CD14-positive monocyte (primary cell): ENCODE data around the gene SYNM. TPM values are rescaled to one million over a fixed set of nuclear protein-coding genes. Genes with fewer than 3 reads are reported as not detected.

Source experiments
- DNase-seq, 3 donors: peaks; one replicate each; pipeline ENCODE4 v3.0.0-alpha.2; 2011 to 2022
- H2AFZ ChIP-seq: 2 replicates; pipeline ENCODE4 v1.6.0; 2012; ENCODE audit warnings: mild to moderate bottlenecking, low read depth, low read length, inconsistent platforms; ENCODE audit not compliant: insufficient read depth, poor library complexity, severe bottlenecking
- H3K27ac ChIP-seq, 2 donors: 1 replicate in 1 of 2; 2 replicates in 1 of 2; pipeline ENCODE4 v1.5.1; 2012 to 2013; ENCODE audit warnings: low read length in 2 of 2, control low read depth in 1 of 2, inconsistent platforms in 1 of 2, low read depth in 1 of 2, mild to moderate bottlenecking in 1 of 2
- H3K27me3 ChIP-seq, 2 donors: one replicate each; pipeline versions ENCODE4 v1.6.0 to v1.6.1; 2011 to 2013; ENCODE audit warnings: low read length in 2 of 2; ENCODE audit not compliant: control insufficient read depth in 2 of 2, insufficient read depth in 2 of 2
- H3K36me3 ChIP-seq, 2 donors: replicated peaks in 1 of 2; 1 replicate in 1 of 2; 2 replicates in 1 of 2; pipeline versions ENCODE4 v1.5.1 to v1.6.1; 2012 to 2013; ENCODE audit warnings: low read length in 2 of 2, control low read depth in 1 of 2, inconsistent platforms in 1 of 2, mild to moderate bottlenecking in 1 of 2; ENCODE audit not compliant: insufficient read depth in 2 of 2, control insufficient read depth in 1 of 2
- H3K4me1 ChIP-seq, 2 donors: 1 replicate in 1 of 2; 2 replicates in 1 of 2; pipeline versions ENCODE4 v1.5.1 to v1.6.1; 2012 to 2013; ENCODE audit warnings: low read length in 2 of 2, control low read depth in 1 of 2, inconsistent platforms in 1 of 2, mild to moderate bottlenecking in 1 of 2, moderate library complexity in 1 of 2; ENCODE audit not compliant: insufficient read depth in 2 of 2, control insufficient read depth in 1 of 2
- H3K4me2 ChIP-seq: replicated peaks from 2 replicates; pipeline ENCODE3; 2012; ENCODE audit warnings: low read length, moderate library complexity, mild to moderate bottlenecking; ENCODE audit not compliant: poor library complexity, severe bottlenecking; ENCODE audit errors: extremely low read depth
- H3K4me3 ChIP-seq, 3 experiments: fragments of 200-600 bp in 1 of 3; sonication (generic) in 1 of 3; replicated peaks in 1 of 3; 1 replicate in 2 of 3; 2 replicates in 1 of 3; pipeline ENCODE4 v1.5.1; 2011 to 2013; ENCODE audit warnings: low read length in 3 of 3, mild to moderate bottlenecking in 3 of 3, control low read depth in 2 of 3, low read depth in 2 of 3, inconsistent platforms in 1 of 3, moderate library complexity in 1 of 3
- H3K79me2 ChIP-seq: 2 replicates; pipeline ENCODE4 v1.6.0; 2012; ENCODE audit warnings: mild to moderate bottlenecking, control low read depth, inconsistent platforms, low read length, moderate library complexity; ENCODE audit not compliant: insufficient read depth
- H3K9ac ChIP-seq: 2 replicates; pipeline ENCODE4 v1.6.0; 2017; ENCODE audit warnings: low read length, mild to moderate bottlenecking; ENCODE audit not compliant: insufficient read depth, poor library complexity, severe bottlenecking
- H3K9me3 ChIP-seq, 2 donors: replicated peaks in 1 of 2; 1 replicate in 1 of 2; 2 replicates in 1 of 2; pipeline versions ENCODE4 v1.5.1 to v1.6.1; 2012 to 2013; ENCODE audit warnings: low read length in 2 of 2, control low read depth in 1 of 2; ENCODE audit not compliant: control insufficient read depth in 1 of 2, insufficient read depth in 1 of 2
- H4K20me1 ChIP-seq: 2 replicates; pipeline ENCODE4 v1.6.0; 2012; ENCODE audit warnings: mild to moderate bottlenecking, low read length, control low read depth, moderate library complexity; ENCODE audit not compliant: insufficient read depth
- H3K27ac Mint-ChIP-seq, 7 donors: one replicate each; pipeline ENCODE4 v1.8.0; 2020; ENCODE audit warnings: mild to moderate bottlenecking in 7 of 7, mixed read lengths in 7 of 7, moderate library complexity in 6 of 7, inconsistent platforms in 2 of 7
- H3K27me3 Mint-ChIP-seq, 3 donors: one replicate each; pipeline ENCODE4 v1.8.0; 2021 to 2022; ENCODE audit warnings: low read depth in 3 of 3, mild to moderate bottlenecking in 3 of 3, mixed read lengths in 3 of 3, moderate library complexity in 3 of 3, inconsistent platforms in 1 of 3
- H3K36me3 Mint-ChIP-seq, 2 donors: one replicate each; pipeline ENCODE4 v1.8.0; 2020; ENCODE audit warnings: mixed read lengths in 2 of 2, inconsistent platforms in 1 of 2, mild to moderate bottlenecking in 1 of 2
- H3K4me1 Mint-ChIP-seq: one replicate; pipeline ENCODE4 v1.8.0; 2020; ENCODE audit warnings: mild to moderate bottlenecking, mixed read lengths
- H3K4me3 Mint-ChIP-seq, 2 donors: one replicate each; pipeline ENCODE4 v1.8.0; 2020; ENCODE audit warnings: mild to moderate bottlenecking in 2 of 2, mixed read lengths in 2 of 2, moderate library complexity in 1 of 2
- H3K9me3 Mint-ChIP-seq, 7 donors: one replicate each; pipeline ENCODE4 v1.8.0; 2020 to 2022; ENCODE audit warnings: mixed read lengths in 7 of 7, mild to moderate bottlenecking in 6 of 7, moderate library complexity in 6 of 7, inconsistent platforms in 2 of 7
- WGBS: methylation state at CpG from one replicate; pipeline ENCODE4 v1.1.5; 2013; ENCODE audit warnings: missing lambda C conversion rate; ENCODE audit not compliant: insufficient coverage; 5-methylcytosine and 5-hydroxymethylcytosine counted together
- intact Hi-C, 2 donors: fragments of 100-400 bp; cut with micrococcal nuclease; formaldehyde crosslinking; loops; one replicate each; pipeline versions ENCODE4 v1.15.0 to v1.15.1; 2023
- polyA plus RNA-seq, 3 donors: library from polyadenylated mRNA; depleted of rRNA in 1 of 3; unstranded in 2 of 3; stranded (reverse) in 1 of 3; fragments of 300-500 nt in 2 of 3; fragments of >200 nt in 1 of 3; fragmentation: Illumina TruSeq in 2 of 3; gene quantifications; 1 replicate in 2 of 3; 2 replicates in 1 of 3; pipeline ENCODE4 v1.2.3, GENCODE V29; 2012 to 2021
- TF ChIP-seq, protein P1 (sequence below): fragments of 200-600 bp; IDR thresholded peaks from one replicate; pipeline ENCODE4 v1.8.0; 2022; ENCODE audit warnings: antibody characterized with exemption, mild to moderate bottlenecking

Gene SYNM
- polyA plus RNA-seq, 3 donors, result 0.04 to 0.05 TPM; not detected in 1

DNA sequence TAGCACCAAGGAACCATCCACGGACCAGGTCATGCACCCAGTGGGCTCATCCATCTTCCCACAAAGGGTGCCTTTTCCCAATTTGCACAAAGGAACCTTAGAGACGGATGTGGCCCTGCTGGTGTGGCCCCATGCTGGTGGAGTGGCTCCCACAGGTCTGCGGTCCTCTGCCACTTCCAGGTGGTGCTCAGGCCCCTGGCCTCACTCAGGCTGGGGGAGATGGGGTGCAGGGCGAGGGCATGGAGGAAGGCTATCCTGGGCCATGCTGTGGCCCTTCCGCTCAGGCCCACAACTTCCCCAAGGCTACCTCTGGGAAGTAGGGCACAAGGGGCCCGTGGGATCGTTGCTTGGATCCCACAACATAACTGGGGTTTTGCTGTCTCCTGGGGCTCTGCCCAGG is 5.2 kb upstream of the SYNM start:
- intact Hi-C loops, result loop anchor here (5.0 kb wide), 1 partner anchor 113 kb away; no protein-coding TSS in a partner anchor
- TF ChIP-seq, protein P1, sequence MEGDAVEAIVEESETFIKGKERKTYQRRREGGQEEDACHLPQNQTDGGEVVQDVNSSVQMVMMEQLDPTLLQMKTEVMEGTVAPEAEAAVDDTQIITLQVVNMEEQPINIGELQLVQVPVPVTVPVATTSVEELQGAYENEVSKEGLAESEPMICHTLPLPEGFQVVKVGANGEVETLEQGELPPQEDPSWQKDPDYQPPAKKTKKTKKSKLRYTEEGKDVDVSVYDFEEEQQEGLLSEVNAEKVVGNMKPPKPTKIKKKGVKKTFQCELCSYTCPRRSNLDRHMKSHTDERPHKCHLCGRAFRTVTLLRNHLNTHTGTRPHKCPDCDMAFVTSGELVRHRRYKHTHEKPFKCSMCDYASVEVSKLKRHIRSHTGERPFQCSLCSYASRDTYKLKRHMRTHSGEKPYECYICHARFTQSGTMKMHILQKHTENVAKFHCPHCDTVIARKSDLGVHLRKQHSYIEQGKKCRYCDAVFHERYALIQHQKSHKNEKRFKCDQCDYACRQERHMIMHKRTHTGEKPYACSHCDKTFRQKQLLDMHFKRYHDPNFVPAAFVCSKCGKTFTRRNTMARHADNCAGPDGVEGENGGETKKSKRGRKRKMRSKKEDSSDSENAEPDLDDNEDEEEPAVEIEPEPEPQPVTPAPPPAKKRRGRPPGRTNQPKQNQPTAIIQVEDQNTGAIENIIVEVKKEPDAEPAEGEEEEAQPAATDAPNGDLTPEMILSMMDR, result no peak
- 94% methylated on average over 4 of the region's 7 CpGs for WGBS
- Histone ChIP-seq H3K4me3 (no peak overlapping the region), H3K4me2 (no peak overlapping the region), H3K4me1 (peaks cover 3 to 8% of the 10 kb centered on the region in 2 donors), H3K9ac (no peak overlapping the region), H3K27ac (no peak overlapping the region), H3K27me3 (peaks cover 7 to 55% of the 10 kb centered on the region in 2 donors), H4K20me1 (no peaks in the 10 kb centered on the region), H3K36me3 (no peaks in the 10 kb centered on the region), H3K9me3 (no peaks in the 10 kb centered on the region), H3K79me2 (no peaks in the 10 kb centered on the region), H2AFZ (no peak overlapping the region)
- peaks cover 34 to 55% (median 52%) of the 10 kb centered on the region in 3 donors for H3K27me3 Mint-ChIP-seq
- no peak overlapping the region for H3K27ac Mint-ChIP-seq
- H3K36me3 Mint-ChIP-seq, result no peaks in the 10 kb centered on the region
- peaks cover 0 to 7% (median 2%) of the 10 kb centered on the region in 7 donors for H3K9me3 Mint-ChIP-seq
- no peak for DNase-seq
- H3K4me3 Mint-ChIP-seq, result peak overlapping the region in 1 of 2 donors; percentile 71
- peaks cover 15% of the 10 kb centered on the region for H3K4me1 Mint-ChIP-seq

DNA sequence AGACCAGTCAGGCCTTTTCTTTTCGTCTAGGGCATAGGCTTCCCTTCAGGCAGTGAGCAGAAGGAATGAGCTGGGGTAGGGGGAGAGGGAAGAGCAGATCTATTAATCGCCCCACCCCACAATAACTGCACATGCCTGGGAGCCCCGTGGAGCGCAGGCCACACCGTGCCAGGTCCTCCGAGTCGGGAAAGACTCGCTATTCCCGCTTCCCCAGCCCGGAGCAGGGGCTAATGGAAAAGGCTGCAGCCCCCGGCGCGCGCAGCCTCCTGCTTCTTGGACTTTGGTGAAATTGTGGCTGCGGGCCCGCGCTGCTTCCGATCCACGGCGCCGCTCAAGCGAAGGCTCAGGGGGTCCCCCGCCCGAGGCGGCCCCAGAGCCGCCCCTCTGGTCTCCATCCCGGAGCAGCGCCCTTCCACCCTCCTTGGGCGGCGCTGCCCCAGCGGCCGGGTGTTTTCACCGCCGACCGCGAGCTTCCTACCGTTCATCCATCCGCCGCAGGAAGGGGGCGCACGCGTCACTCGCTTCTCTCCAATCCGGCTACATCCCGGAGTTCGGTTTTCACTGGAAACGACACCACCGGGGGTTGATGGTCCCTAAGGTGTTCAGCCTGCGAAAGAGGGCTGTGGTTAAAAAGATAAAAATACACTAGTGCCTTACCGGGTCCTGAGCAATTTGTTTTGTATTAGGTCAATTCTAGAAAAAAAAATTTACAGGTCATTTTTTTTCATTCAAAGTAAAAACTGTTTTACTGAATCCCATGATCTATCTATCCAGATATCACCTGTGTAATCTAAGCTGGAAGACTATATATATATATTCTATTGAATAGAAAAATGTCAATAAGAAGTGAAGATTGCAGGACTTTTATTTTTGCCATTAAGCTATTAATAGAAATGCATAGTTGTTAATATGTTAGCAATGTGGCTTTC is 4.4 kb upstream of the SYNM start:
- no peak overlapping the region for H3K4me3 ChIP-seq
- TF ChIP-seq, protein P1, result peak; percentile 73
- Mint-ChIP-seq H3K36me3 (no peaks in the 10 kb centered on the region), H3K27me3 (peaks cover 38 to 58% (median 58%) of the 10 kb centered on the region in 3 donors), H3K9me3 (peaks cover 0 to 7% (median 2%) of the 10 kb centered on the region in 7 donors), H3K4me3 (peak overlapping the region in 1 of 2 donors; percentile 71), H3K27ac (no peak overlapping the region), H3K4me1 (peaks cover 18% of the 10 kb centered on the region)
- H2AFZ ChIP-seq, result peak overlapping the region; percentile 46
- peaks cover 7 to 58% of the 10 kb centered on the region in 2 donors for H3K27me3 ChIP-seq
- H3K4me1 ChIP-seq, result peaks cover 6 to 17% of the 10 kb centered on the region in 2 donors
- no peaks in the 10 kb centered on the region for H3K9me3 ChIP-seq
- intact Hi-C loops, result loop anchor here (5.0 kb wide), 1 partner anchor 112 kb away; no protein-coding TSS in a partner anchor
- 4% methylated on average over 42 of the region's 50 CpGs for WGBS
- H3K36me3 ChIP-seq, result no peaks in the 10 kb centered on the region
- no peaks in the 10 kb centered on the region for H4K20me1 ChIP-seq
- H3K79me2 ChIP-seq, result no peaks in the 10 kb centered on the region
- DNase-seq, result peak; percentile 19 to 38 (median 19)
- H3K4me2 ChIP-seq, result no peak overlapping the region
- H3K27ac ChIP-seq, result no peak overlapping the region
- H3K9ac ChIP-seq, result no peak overlapping the region
